COLO668 (cell line): ENCODE measurements around the gene AIG1.
"Not testable (repeated sequence)": the region's sequence is repeated elsewhere in the genome, so short reads cannot be mapped to it uniquely, and the experiment has no call there.

ENCODE experiments used
- DNase-seq: peaks from one replicate; lab custom pipeline; 2025; ENCODE audit not compliant: unreplicated experiment; lab: John Stamatoyannopoulos, UW

Gene AIG1

DNA sequence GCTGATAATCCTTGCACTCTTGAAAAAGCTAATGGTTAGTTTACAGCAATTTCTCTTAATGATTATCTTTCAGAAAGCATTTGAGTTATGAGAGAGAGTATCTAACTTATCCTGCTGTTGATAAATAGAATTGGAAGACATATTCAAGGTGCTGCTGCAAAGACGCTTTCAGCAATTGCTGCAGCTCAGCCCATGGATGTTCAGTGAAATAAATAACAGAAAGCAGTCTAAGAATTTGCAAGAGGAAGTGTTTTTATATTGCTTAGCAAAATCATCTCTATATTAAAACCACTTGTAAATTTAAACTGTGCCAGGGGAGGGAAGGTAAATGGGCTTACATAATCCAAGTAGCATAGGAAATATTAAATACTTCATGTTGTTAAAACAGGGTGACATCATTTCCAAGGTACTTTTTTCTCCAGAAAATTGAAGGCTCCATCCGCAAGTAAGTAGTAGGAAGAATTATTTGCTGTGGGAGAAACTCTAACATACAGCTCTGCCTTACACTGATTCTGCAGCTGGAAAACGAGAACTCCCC, 201.3 kb downstream of the AIG1 start:
- no peak for DNase-seq

GRCh38 chr6:143262859-143263258, 202.2 kb downstream of the AIG1 start:
- no peak for DNase-seq

DNA sequence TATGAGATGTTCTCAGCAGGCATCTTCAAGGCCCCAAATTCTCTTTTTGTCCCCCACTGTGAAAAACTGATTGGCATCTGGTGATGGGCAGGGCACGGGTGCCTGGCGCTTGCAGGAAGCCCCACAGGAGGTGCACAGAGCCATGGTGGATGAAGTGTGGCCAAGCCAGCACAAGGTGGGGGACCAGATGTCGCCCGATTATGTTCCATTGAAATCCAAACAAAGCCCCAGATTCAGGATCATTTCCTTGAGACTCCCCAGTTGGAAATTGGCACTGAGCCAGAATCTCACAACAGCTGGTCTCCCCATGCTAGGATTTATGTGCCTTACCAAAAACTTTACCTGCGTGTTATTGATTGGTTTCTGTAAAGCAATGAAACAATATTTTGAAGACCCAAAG, 203.7 kb downstream of the AIG1 start:
- peak; percentile 7 for DNase-seq

GRCh38 chr6:143264986-143265764, 204.5 kb downstream of the AIG1 start:
- no peak for DNase-seq

GRCh38 chr6:143267760-143268159, 207.1 kb downstream of the AIG1 start:
- DNase-seq: no peak

DNA sequence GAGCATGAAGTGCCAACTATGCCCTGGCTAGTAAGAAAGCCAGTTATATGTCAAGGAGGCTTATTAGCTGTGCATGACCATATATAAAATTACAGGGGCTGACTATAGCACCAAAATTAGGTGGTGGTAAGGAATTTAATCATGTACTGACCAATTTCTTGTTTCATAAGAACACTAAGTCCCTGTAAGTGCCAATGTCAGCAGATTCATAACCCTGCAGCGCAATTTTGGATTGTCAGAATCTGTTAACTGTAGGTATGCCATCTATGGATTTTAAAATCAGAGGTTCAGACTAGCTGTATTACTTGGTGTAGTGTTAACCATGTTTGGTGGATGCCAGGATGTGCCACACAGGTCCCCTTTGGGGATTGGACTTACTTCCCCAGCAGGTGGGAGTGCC, 207.8 kb downstream of the AIG1 start:
- no peak for DNase-seq

DNA sequence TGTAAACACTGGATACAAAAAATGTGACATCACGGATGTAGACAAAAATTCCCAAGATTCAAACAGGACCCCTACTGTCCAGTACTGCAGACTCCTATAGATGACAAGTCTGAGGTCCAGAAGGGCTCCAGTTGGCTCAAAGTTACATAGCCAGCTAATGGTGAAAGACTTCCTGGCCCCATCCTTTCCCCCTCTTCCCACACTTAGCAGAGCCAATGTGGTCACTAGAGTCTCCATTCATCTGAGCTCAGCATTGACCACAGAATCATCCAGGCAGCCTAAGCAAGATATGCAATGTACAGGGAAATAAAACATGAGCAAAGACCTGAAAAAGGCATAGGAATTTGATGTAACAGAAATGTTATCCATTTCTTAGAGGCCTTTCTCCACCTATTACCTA, 209.3 kb downstream of the AIG1 start:
- DNase-seq: no peak

GRCh38 chr6:143271024-143271423, 210.3 kb downstream of the AIG1 start:
- DNase-seq: no peak

DNA sequence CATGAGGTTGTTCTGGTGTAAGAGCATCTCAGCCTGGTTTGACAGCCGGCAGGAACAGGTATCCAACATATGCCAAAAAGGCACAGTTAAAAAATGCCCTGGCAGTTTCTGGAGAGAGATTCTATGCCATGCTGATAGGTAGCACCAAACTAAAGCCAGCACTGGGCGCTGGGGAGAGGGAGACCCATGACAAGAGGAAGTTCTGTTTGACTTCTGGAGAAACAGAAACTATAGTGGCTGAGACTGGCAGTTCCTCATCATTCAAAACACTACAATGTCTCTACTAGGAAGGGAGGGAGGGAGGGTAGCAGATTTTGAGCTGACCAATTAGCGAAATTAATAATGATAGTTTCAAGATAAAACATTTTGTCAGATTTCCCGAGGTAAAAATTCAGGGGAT, 215.7 kb downstream of the AIG1 start:
- no peak for DNase-seq

- DNase-seq: no peak
Observed at GRCh38 chr6:143279385-143279784, 218.7 kb downstream of the AIG1 start.

GRCh38 chr6:143283887-143284645, 223.4 kb downstream of the AIG1 start:
- no peak for DNase-seq

DNA sequence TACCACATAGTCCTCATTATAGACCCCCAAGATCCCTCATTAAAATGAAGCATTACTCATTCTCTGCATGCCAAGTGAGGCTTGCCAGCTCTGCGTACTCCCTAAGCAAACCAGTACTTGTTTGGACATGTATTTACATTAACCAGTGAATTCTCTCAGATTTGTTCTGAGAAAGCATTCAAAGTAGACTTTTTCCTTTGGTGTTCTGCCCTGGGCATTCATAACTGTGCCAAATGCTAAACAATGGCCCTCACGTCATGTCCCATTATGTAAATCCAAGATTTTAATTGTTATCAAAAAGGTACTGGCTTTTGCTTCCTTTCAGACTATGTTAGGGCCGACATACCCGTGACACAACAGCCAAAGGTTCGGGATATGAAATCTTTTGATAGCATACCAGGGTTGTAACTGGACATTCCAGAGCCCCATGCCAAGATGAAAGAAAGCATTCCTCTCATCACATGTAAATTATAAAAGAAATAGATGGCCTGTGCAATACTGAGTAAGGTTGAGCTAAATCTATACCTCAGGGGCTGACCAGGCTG, 225.6 kb downstream of the AIG1 start:
- no peak for DNase-seq

- DNase-seq: no peak
Observed at GRCh38 chr6:143288923-143289322, 228.2 kb downstream of the AIG1 start.

GRCh38 chr6:143290206-143290605, 229.5 kb downstream of the AIG1 start:
- no peak for DNase-seq

DNA sequence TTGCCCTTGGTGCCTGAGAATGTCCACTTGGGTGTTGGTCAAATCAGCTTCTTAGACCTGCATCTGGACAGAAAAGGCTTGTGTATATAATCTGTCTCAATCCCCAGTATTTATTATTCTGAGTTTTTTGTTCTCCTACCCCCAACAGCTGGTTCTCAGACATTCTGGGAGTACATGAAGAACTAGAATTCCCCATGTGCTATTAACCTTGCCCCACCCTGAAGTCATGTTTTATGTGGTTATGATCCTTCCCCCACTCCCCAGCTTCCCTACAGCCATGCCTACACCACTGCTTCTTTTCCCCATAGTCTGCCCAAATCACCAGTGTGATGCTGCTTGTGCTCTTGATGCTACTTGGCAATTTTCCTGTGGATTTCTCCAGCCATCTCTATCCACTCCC, 232.8 kb downstream of the AIG1 start:
- DNase-seq: no peak

DNA sequence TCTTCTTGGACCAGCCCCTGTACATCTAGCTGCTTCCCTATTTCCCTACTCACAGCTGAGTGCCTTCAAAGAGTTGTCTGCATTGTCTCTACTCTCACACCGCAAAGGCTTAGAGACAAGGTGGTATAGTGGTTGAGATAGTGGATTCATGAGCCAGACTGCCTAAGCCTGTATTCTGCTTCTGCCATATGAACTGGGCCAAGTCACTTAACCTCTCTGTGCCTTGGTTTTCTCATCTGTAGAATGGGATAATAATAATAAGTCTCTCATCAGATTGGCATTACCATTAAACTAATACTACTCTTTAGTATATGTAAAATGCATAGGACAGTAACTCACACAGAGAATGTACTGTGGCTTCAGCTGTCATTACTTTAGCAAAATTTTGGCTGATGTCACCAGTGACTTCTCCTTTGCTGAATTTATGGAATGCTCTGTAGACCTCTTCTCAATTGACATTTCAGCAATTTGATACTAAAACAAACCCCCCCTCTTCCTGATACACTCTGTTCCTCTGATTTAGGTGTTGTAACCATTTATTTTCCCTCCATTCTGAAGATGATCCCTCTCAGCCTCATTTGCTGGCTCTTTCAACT, 233.7 kb downstream of the AIG1 start:
- DNase-seq: no peak

DNA sequence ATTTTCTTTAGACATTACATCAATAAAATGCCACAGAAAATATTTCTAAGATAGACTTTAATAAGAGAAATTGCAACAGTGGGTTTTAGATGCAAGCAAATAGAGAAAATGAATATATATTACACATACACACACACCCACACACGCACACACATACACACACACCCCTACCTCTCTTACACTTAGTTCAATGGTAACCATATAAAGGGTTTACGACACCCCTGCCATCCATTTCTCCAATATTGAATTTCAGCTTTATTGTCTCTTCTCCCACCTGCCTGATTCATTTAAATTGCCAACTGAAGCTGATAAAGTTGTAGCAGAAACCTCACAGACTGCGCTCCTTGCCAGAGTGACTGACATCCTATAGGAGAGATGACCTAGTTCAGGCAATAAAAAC, 235.2 kb downstream of the AIG1 start:
- peak; percentile 3 for DNase-seq

DNA sequence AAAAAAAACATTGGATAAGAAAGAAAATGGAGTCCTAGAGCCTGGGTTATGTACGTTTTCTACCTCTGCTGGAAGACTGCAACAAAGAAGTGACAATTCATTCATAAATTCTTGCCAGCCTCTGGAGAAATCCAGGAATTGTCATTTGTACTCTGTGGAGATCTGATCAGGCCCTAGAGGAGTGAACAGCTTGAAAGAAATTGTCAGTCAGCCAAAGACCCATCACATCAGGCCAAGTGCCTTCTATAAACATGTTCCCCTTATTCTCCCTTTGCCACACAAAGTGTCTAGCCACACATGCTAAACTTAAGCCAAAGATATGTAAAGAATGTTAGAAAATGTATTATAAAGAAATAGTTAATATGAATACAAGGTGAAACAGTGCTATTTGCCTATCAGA, 237.4 kb downstream of the AIG1 start:
- DNase-seq: no peak

- DNase-seq: no peak
Observed at GRCh38 chr6:143299253-143300166, 238.8 kb downstream of the AIG1 start.

- no peak for DNase-seq
Observed at GRCh38 chr6:143301188-143301587, 240.5 kb downstream of the AIG1 start.

- DNase-seq: not testable (repeated sequence)
Observed at GRCh38 chr6:143307760-143308159, 247.1 kb downstream of the AIG1 start.
